ENCODE measurements around the gene FILIP1L.

The FILIP1L gene

DNA sequence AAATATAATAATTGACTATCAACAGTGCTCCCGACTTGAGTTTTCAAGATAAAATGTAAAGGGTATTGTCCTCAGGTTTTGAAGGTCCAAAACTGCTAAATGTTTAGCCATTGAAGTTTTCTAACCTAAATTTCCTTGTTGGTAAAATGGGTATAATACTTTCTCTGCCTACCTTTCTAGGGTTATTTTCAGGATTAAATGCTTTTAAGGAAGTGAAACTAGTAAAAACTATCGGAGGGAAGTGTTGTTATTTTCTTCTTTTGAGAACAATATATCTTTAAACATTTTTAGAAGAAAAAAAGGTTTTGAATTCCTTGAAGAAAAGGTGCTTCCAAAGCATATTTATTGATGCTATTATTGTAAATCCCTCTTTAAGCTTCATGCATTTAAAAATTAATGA, 67.3 kb downstream of the FILIP1L start:
- H3K4me3 ChIP-seq (ENCODE audit: low read length) = no peak overlapping the region
- no peak for DNase-seq (ENCODE audit: low read depth)
- TF ChIP-seq, protein P1, sequence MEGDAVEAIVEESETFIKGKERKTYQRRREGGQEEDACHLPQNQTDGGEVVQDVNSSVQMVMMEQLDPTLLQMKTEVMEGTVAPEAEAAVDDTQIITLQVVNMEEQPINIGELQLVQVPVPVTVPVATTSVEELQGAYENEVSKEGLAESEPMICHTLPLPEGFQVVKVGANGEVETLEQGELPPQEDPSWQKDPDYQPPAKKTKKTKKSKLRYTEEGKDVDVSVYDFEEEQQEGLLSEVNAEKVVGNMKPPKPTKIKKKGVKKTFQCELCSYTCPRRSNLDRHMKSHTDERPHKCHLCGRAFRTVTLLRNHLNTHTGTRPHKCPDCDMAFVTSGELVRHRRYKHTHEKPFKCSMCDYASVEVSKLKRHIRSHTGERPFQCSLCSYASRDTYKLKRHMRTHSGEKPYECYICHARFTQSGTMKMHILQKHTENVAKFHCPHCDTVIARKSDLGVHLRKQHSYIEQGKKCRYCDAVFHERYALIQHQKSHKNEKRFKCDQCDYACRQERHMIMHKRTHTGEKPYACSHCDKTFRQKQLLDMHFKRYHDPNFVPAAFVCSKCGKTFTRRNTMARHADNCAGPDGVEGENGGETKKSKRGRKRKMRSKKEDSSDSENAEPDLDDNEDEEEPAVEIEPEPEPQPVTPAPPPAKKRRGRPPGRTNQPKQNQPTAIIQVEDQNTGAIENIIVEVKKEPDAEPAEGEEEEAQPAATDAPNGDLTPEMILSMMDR (conservative IDR thresholded peaks at IDR 0.05; ENCODE audit: low read depth, low read length) = no peak

DNA sequence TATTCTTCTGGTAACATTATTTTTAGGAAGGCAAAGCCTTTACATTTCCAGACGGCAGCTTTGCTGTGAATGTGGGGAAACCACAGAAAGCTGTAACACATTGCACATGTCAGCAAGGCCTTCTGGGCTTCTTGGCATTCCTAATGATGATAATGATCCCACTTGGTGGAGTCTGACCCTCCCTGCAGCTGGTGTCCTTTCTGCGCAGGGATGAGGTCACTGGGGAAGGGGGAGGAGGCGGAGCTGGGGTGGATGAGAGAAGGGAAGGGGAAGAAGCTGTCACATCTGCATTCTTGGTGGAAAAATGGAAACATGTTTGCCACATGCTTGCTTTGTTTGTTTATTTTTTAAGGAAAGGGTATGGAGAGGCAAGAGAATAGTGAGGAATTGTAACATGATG, 68.6 kb downstream of the FILIP1L start:
- no peak overlapping the region for H3K4me3 ChIP-seq (ENCODE audit: low read length)
- TF ChIP-seq, protein P1 (conservative IDR thresholded peaks at IDR 0.05; ENCODE audit: low read depth, low read length) = no peak
- DNase-seq (ENCODE audit: low read depth) = no peak

DNA sequence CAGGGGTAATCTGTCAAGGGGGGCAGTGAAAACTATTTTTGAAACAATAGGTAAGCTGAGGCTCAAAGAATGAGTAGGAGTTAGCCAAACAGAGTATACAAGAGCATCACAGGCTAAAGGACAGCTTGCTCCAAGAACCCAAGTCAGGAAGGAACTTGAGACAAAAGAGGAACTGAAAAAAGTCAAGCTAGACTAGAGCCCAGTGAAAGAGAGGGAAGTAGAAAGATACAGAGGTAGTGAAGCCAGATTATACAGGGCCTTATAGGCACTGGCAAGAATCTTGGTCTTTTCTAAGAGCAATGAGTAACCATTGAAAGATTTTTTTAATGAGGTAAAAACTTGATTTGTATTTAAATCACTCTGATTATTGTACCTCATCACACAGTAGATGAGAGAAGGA, 69.9 kb downstream of the FILIP1L start:
- no peak overlapping the region for H3K4me3 ChIP-seq (ENCODE audit: low read length)
- DNase-seq (ENCODE audit: low read depth) = no peak
- TF ChIP-seq, protein P1 (conservative IDR thresholded peaks at IDR 0.05; ENCODE audit: low read depth, low read length) = no peak

DNA sequence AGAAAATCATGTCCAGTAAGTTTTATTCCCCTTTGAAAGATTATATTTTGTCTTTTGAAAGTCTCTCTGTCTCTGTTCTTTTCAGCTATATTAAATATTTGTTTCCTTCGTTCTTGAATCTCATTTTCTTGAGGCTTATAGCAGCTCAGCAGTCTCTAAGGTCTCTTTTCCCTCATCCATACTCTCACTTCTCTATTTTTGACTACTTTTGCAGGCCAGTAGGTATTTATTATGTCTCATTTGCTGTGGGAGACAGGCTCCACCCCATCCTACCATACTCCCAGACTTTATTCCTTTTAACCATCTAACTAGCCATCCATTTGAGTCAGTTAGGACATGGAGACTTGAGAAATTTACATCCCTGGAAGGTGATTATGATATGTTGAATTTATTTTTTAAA, 71.0 kb downstream of the FILIP1L start:
- DNase-seq (ENCODE audit: low read depth) = no peak
- TF ChIP-seq, protein P1 (conservative IDR thresholded peaks at IDR 0.05; ENCODE audit: low read depth, low read length) = no peak
- H3K4me3 ChIP-seq (ENCODE audit: low read length) = no peak overlapping the region

DNA sequence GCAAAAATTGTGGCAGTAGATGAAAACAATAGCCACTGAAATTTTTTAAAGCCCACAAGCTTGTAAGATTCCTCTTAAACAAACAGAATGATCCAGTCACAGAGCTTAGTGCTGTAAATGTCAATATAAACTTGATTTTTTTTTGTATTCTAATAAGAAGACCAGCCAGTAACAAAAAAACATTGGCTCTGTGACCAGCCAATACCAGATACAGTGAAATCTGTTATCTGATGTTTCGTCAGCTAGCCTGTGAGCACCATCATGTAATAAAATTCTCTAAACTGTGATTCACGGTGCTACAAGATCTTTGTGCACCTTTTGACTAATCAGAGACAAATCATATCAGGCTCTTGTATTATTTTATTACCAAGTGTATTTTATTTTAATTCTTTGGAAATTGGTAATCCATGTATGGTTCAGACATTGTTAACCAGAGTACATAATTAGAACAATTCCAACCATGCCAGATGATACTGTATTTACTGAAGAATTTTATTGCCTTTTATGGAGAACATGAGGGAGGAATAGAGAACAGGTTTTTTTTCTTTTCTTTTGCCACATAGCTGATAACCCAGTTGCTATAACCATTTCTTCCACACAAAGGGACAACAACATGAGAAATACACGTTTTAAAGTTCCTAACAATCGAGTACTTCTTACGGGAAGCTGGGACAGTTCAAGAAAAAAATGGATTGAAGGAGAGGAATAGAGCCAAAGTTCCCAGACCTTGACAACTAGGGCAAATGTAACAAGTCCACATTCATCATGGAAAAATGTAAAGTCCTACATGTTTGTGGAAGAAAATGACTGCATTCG, 71.9 kb downstream of the FILIP1L start:
- TF ChIP-seq, protein P1 (conservative IDR thresholded peaks at IDR 0.05; ENCODE audit: low read depth, low read length) = no peak
- DNase-seq (ENCODE audit: low read depth) = no peak
- H3K4me3 ChIP-seq (ENCODE audit: low read length) = no peak overlapping the region

DNA sequence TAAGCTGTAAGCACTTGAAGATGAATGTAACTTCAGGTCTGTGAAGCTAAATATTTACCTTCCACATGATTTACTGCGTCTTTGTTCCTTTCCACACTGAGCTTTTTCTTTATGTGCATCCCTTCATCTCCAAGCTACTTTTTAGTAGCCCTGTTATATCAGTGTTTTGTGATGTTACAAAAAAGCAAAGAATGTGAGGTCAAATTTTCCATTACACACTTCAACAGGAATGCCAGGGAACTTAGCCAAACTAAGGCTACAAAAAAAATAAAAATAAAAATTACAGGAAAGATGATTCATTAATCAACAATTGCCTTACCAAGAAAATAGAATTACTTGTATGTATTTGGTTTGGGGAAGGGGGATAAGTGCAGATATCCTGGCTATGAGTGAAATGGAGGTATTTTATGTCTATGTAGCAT, 73.0 kb downstream of the FILIP1L start:
- no peak overlapping the region for H3K4me3 ChIP-seq (ENCODE audit: low read length)
- TF ChIP-seq, protein P1 (conservative IDR thresholded peaks at IDR 0.05; ENCODE audit: low read depth, low read length) = no peak
- peak; percentile 75 for DNase-seq (ENCODE audit: low read depth)

Data from retinal pigment epithelial cell (primary cell).